Fibroblast of pulmonary artery (primary cell): ENCODE data around the gene CNTFR.

Source experiments
- DNase-seq: peaks from one replicate; pipeline ENCODE4 v3.0.0-alpha.2; 2010; ENCODE audit warnings: low read depth
- H3K4me3 ChIP-seq: replicated peaks from 2 replicates; pipeline ENCODE4 v1.5.1; 2011; ENCODE audit warnings: low read depth, mild to moderate bottlenecking, control low read depth, low read length, moderate library complexity
- CTCF ChIP-seq: IDR thresholded peaks from 2 replicates; pipeline ENCODE4 v1.5.1; 2011; ENCODE audit warnings: mild to moderate bottlenecking, control low read depth, low read length, inconsistent platforms; ENCODE audit errors: missing control alignments

Gene CNTFR

GRCh38 chr9:34556949-34557348 lies 32.6 kb downstream of the CNTFR start:
- no peak for DNase-seq
- TF ChIP-seq CTCF, result no peak
- no peak overlapping the region for H3K4me3 ChIP-seq

GRCh38 chr9:34555936-34556525 lies 33.5 kb downstream of the CNTFR start:
- H3K4me3 ChIP-seq, result no peak overlapping the region
- TF ChIP-seq CTCF, result no peak
- no peak for DNase-seq

GRCh38 chr9:34555500-34555899 lies 34.0 kb downstream of the CNTFR start:
- H3K4me3 ChIP-seq, result no peak overlapping the region
- TF ChIP-seq CTCF, result no peak
- no peak for DNase-seq

GRCh38 chr9:34555002-34555348 lies 34.5 kb downstream of the CNTFR start:
- no peak for DNase-seq
- no peak overlapping the region for H3K4me3 ChIP-seq
- TF ChIP-seq CTCF, result no peak

GRCh38 chr9:34554211-34555001 lies 35.1 kb downstream of the CNTFR start:
- no peak for DNase-seq
- H3K4me3 ChIP-seq, result no peak overlapping the region
- no peak for TF ChIP-seq CTCF

GRCh38 chr9:34553511-34554021 lies 36.0 kb downstream of the CNTFR start:
- TF ChIP-seq CTCF, result no peak
- DNase-seq, result no peak
- no peak overlapping the region for H3K4me3 ChIP-seq
